Measurements from ENCODE around the gene ADISSP. TPM values are rescaled to one million over a fixed set of nuclear protein-coding genes. Genes with fewer than 3 reads are reported as not detected.

The ADISSP gene
- total RNA-seq, 1 donor: 26.8 TPM

- DNase-seq (ENCODE audit: low read depth): no peak
- H3K4me3 ChIP-seq (ENCODE audit: low read depth, low read length): peak overlapping the region; percentile 74
- TF ChIP-seq CTCF (IDR thresholded peaks at IDR 0.05; ENCODE audit: insufficient read depth, low read depth, low read length): no peak
These were observed 16.8 kb upstream of the ADISSP start for GRCh38 chr20:3784216-3784853.

GRCh38 chr20:3783511-3784195 lies 16.1 kb upstream of the ADISSP start:
- no peak overlapping the region for H3K4me3 ChIP-seq (ENCODE audit: low read depth, low read length)
- no peak for TF ChIP-seq CTCF (IDR thresholded peaks at IDR 0.05; ENCODE audit: insufficient read depth, low read depth, low read length)
- no peak for DNase-seq (ENCODE audit: low read depth)

- no peak for TF ChIP-seq CTCF (IDR thresholded peaks at IDR 0.05; ENCODE audit: insufficient read depth, low read depth, low read length)
- H3K4me3 ChIP-seq (ENCODE audit: low read depth, low read length): no peak overlapping the region
- no peak for DNase-seq (ENCODE audit: low read depth)
These were observed 15.5 kb upstream of the ADISSP start for GRCh38 chr20:3783068-3783489.

- no peak for TF ChIP-seq CTCF (IDR thresholded peaks at IDR 0.05; ENCODE audit: insufficient read depth, low read depth, low read length)
These were observed 15.0 kb upstream of the ADISSP start for GRCh38 chr20:3782597-3782996.

GRCh38 chr20:3781153-3781910 lies 13.8 kb upstream of the ADISSP start, which contains the start of gene SPEF1:
TSS of gene SPEF1 (minus strand) at chr20:3781448. CDS start at chr20:3781287, 161 bp downstream.
- H3K4me3 ChIP-seq (ENCODE audit: low read depth, low read length): peak within 1 kb of the TSS; percentile 48
- peak; percentile 94 for DNase-seq (ENCODE audit: low read depth)
- peak; percentile 52 for TF ChIP-seq CTCF (IDR thresholded peaks at IDR 0.05; ENCODE audit: insufficient read depth, low read depth, low read length)

More at GRCh38 chr20:3782597-3782996, 15.0 kb upstream of the ADISSP start:
- H3K4me3 ChIP-seq (ENCODE audit: low read depth, low read length): no peak overlapping the region
- DNase-seq (ENCODE audit: low read depth): no peak

- no peak for TF ChIP-seq CTCF (IDR thresholded peaks at IDR 0.05; ENCODE audit: insufficient read depth, low read depth, low read length)
- no peak for DNase-seq (ENCODE audit: low read depth)
- H3K4me3 ChIP-seq (ENCODE audit: low read depth, low read length): no peak overlapping the region
These were observed 11.4 kb upstream of the ADISSP start for GRCh38 chr20:3778976-3779375.
